GOT3 (cell line): ENCODE data around the gene ALOXE3.
A peak's percentile ranks its signal among the peaks of the same experiment; 100 is the strongest.
"Not testable (repeated sequence)": the region's sequence is repeated elsewhere in the genome, so short reads cannot be mapped to it uniquely, and the experiment has no call there.

Source experiments
- DNase-seq: peaks from one replicate; lab custom pipeline; 2025; ENCODE audit warnings: mixed read lengths; lab: John Stamatoyannopoulos, UW

The ALOXE3 gene

GRCh38 chr17:8122422-8122923 lies 4.2 kb upstream of the ALOXE3 start:
- DNase-seq = no peak

- no peak for DNase-seq
These were observed 3.5 kb upstream of the ALOXE3 start for GRCh38 chr17:8121681-8122421.

GRCh38 chr17:8121407-8121680 lies 3.0 kb upstream of the ALOXE3 start:
- DNase-seq = no peak

GRCh38 chr17:8120520-8121406 lies 2.4 kb upstream of the ALOXE3 start:
- peak; percentile 56 for DNase-seq

GRCh38 chr17:8119581-8120519 lies 1.5 kb upstream of the ALOXE3 start:
- DNase-seq = peak; percentile 68

DNA sequence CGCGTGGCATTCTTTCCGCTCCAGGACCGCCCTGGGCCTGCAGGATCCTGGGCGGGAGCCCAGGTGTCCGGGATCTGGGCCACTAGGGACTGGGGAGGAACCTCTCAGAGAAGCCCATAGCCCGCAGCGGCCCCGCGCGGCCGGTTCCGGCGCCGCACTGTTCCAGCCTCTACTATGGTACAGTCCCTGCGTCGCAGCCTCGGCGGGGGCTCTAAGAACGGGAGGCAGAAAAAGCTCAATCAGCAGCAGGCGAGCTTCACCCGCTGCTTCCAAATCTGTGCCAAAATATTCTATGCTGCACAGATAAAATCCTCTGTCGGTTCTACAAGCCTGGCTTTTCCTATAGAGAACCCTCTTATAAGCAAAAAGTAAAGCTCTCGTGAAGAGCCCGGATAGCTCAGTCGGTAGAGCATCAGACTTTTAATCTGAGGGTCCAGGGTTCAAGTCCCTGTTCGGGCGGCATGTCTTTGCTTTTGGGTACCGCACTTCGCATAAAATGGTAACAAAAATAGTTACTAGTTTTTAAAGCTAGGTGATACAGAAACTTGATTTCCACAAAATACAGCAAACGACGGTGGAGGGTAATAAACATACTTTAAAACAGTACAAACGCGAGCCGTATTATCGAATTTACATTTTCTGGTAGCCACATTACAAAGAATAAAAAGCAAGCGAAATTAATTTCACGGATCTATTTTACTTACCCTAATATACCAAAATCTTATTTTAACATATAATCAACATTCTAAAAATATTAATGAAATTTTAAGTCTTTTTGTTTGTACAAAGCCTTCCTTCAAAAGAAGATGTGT lies 661 bp upstream of the ALOXE3 start:
- peak; percentile 58 for DNase-seq

DNA sequence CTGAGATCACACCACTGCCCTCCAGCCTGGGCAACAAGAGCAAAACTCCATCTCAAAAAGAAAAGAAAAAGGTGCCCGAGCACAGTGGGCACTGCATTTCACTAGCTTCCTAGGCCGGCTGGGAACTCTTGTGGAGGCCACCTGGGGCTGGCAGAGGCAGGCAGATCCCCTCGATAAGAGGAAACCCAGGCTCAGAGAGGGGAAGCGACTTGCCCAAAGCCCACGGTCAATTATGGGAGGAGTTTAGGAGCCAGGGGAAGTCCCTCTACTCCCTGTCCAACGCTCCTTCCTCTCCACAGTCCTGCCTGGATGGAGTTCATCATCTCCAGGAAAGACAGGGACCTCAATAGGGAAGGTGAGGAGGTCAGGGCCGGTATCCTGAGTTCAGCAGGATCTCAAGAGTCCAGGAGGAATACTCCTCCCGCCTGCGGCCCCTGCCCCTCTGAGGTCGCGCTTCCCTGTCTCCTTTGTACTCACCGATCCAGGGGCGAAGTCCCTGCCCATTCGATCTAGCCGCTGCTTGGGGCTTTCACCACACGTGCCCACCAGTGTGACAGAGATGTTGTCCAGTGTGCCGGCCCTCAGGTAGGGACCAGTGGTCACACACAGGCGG lies 841 bp downstream of the ALOXE3 start:
- no peak for DNase-seq

DNA sequence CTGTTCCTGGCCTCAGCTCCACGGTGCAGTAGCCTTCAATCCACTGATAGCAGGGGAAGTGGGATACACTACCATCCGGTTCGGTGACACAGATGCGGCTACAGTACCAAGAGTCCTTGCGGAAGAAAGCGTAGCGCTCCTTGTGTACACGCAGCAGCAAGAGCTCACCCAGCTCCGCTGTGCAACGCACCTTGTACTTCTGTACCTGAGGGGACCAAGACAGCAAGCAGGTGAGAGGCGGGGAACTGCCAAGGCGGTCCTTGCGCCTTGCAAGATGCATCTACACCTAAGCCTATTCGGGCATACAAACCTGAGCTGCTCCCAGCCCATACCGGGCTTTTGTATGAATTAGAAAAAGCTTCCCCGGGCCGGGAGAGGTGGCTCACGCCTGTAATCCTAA lies 1.5 kb downstream of the ALOXE3 start:
- DNase-seq = no peak

DNA sequence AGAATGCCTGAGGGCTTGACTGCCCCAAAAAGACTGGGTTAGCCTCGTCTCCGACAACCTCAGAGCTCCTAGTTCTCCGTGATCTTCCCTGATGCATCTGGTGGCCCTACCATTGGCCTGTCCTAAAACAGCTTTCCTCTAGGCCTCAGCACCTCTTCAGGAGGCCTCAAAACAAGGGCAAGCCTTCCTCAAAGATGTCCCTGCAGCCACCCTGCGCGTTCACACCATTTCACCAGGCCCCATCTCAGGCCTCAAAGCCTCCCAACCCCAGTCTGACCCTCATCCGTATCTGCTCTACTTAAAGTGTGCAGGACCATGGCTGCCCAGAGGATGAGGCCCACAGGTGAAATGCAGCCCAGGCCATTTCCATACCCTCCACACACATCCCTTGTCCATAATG lies 7.4 kb downstream of the ALOXE3 start:
- DNase-seq = no peak

DNA sequence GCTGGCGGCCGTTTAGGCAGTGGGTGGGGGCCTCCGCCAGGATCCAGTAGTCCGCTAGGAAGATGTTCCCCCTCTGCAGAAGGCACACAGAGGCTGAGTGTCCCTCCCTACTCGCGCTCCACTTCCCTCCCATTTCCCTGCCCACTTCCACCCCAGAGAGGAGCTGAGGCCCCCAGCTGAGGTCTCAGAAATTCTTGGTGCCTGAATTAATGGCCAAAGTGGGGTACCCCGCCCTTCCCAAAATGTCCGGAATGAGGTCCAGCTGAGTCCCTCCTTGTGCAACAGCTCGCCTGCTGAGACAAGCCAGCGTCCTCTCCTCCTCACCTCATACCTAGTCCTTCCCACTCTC lies 7.9 kb downstream of the ALOXE3 start:
- no peak for DNase-seq

- no peak for DNase-seq
These were observed 8.5 kb downstream of the ALOXE3 start for GRCh38 chr17:8109661-8110455.

DNA sequence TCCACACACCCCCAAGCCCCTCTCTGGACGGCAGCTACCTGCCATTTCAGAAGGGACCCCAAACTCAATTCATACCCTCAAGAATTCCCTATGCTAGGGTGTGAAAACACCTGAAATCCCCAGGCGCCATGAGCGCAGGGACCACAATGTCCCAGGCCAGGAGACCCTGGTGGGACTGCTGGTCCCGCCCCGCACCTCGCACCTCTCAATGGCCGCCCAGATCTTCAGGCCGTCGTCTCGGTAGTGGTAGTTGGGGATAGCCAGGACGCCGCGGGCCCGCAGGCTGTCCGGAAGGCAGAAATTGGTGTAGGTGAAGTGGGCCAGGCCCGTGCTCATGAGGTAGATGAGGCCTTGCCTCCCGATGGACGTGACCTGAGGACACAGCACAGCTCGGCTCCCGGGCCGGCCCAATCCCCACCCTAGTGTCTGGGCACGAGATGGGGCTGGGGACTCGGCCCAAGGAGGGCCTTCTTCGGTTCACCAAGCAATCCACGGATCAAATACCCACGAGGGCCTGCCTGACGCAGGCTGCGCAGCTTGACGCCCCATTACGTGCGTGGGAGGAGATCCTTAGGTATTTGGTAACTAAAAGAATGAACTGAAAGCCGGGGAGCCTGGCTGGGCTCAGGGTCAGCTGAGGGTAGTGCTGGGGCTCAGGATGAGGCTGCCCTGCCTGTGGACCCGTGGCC lies 9.2 kb downstream of the ALOXE3 start:
- DNase-seq = no peak

DNA sequence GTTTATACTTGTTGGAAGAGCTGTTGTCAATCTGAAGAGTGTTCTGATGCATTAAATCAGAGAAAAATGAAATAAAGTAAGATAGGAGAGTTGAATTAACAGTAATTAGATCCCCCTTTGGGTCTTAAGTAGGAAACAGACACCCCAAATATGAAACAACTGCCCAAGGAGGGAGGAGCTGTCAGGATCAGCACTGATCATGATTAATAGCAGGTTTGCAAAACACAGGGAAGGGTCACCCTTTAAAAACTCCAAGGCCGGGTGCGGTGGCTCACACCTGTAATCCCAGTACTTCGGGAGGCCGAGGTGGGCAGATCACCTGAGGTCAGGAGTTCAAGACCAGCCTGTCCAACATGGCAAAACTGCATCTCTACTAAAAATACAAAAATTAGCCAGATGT lies 11.3 kb downstream of the ALOXE3 start:
- DNase-seq = not testable (repeated sequence)

- no peak for DNase-seq
These were observed 12.3 kb downstream of the ALOXE3 start for GRCh38 chr17:8105957-8106398.

- no peak for DNase-seq
These were observed 13.4 kb downstream of the ALOXE3 start for GRCh38 chr17:8104911-8105310.

- no peak for DNase-seq
These were observed 14.8 kb downstream of the ALOXE3 start for GRCh38 chr17:8103549-8103948.

- DNase-seq = no peak
These were observed 16.6 kb downstream of the ALOXE3 start for GRCh38 chr17:8101721-8102120.

GRCh38 chr17:8100763-8101162 lies 17.6 kb downstream of the ALOXE3 start:
- DNase-seq = no peak

DNA sequence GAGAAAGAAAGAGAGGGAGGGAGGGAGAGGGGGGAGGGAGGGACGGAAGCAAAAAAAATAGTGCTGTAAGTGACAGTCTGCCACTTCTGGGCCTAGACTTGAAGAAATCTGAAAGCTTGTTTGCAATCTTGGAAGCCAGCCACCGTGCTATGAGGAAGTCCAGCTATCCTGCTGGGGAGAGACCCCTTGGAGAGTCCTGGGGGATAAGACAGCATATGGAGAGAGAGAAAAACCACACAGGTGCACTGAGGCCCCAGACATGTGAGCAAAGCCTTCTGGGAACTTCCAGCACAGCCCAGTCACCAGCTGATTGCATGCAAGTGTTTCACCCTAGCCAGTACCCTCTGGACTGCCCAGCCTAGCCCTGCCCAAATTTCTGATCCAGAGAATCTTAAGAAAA lies 18.2 kb downstream of the ALOXE3 start:
- DNase-seq = no peak
